ENCODE data around the gene KLHL21.

KLHL21 gene

GRCh38 chr1:6581561-6582305 is 20.9 kb downstream of the KLHL21 start:
- TF ChIP-seq CTCF (IDR thresholded peaks at IDR 0.05; ENCODE audit: low read length) (no peak), EZH2 (IDR thresholded peaks at IDR 0.05; ENCODE audit: borderline replicate concordance, low read length) (no peak)

GRCh38 chr1:6580593-6581409 is 21.9 kb downstream of the KLHL21 start:
- H3K36me3 ChIP-seq (ENCODE audit: insufficient read depth, low read length), result peaks cover 22% of the 10 kb centered on the region; the same call in 1 of the 2 replicates
- no peaks in the 10 kb centered on the region for H3F3A ChIP-seq (ENCODE audit: insufficient read depth, low read length)
- H3K79me2 ChIP-seq (ENCODE audit: insufficient read depth, low read length), result no peaks in the 10 kb centered on the region; the same call in 1 of the 2 replicates
- no peak overlapping the region for H2AFZ ChIP-seq (ENCODE audit: low read length)
- no peaks in the 10 kb centered on the region for H3K9me3 ChIP-seq (ENCODE audit: low read length)
- H3K9ac ChIP-seq (ENCODE audit: low read length), result peak overlapping the region; percentile 75
- H3K4me2 ChIP-seq (ENCODE audit: low read length), result peak overlapping the region; percentile 69
- no peaks in the 10 kb centered on the region for H3K27me3 ChIP-seq (ENCODE audit: insufficient read depth, low read length)
- H3K9me2 ChIP-seq (ENCODE audit: low read depth, low read length), result no peaks in the 10 kb centered on the region
- no peaks in the 10 kb centered on the region for H4K20me1 ChIP-seq (ENCODE audit: insufficient read depth, low read length)
- peak overlapping the region; percentile 86 for H3K27ac ChIP-seq (ENCODE audit: low read depth, low read length, poor library complexity, severe bottlenecking)
- peaks cover 72% of the 10 kb centered on the region for H3K4me1 ChIP-seq (ENCODE audit: insufficient read depth, low read length, severe bottlenecking)
- H3K4me3 ChIP-seq (ENCODE audit: low read depth, low read length, poor library complexity, severe bottlenecking), result peak overlapping the region; percentile 76
- TF ChIP-seq EZH2 (IDR thresholded peaks at IDR 0.05; ENCODE audit: borderline replicate concordance, low read length) (no peak), CTCF (IDR thresholded peaks at IDR 0.05; ENCODE audit: low read length) (peak; percentile 25; the same call in 1 of the 2 replicates)

More at GRCh38 chr1:6581561-6582305, 20.9 kb downstream of the KLHL21 start:
- peak overlapping the region; percentile 66 for H3K9ac ChIP-seq (ENCODE audit: low read length)
- no peaks in the 10 kb centered on the region; the same call in 1 of the 2 replicates for H3K79me2 ChIP-seq (ENCODE audit: insufficient read depth, low read length)
- H3K4me3 ChIP-seq (ENCODE audit: low read depth, low read length, poor library complexity, severe bottlenecking), result peak overlapping the region; percentile 76
- H3K27me3 ChIP-seq (ENCODE audit: insufficient read depth, low read length), result no peaks in the 10 kb centered on the region
- peak overlapping the region; percentile 86 for H3K27ac ChIP-seq (ENCODE audit: low read depth, low read length, poor library complexity, severe bottlenecking)
- H4K20me1 ChIP-seq (ENCODE audit: insufficient read depth, low read length), result no peaks in the 10 kb centered on the region
- peaks cover 26% of the 10 kb centered on the region; the same call in 1 of the 2 replicates for H3K36me3 ChIP-seq (ENCODE audit: insufficient read depth, low read length)
- no peaks in the 10 kb centered on the region for H3K9me2 ChIP-seq (ENCODE audit: low read depth, low read length)
- peaks cover 77% of the 10 kb centered on the region for H3K4me1 ChIP-seq (ENCODE audit: insufficient read depth, low read length, severe bottlenecking)
- peak overlapping the region; percentile 69 for H3K4me2 ChIP-seq (ENCODE audit: low read length)
- no peaks in the 10 kb centered on the region for H3K9me3 ChIP-seq (ENCODE audit: low read length)
- no peaks in the 10 kb centered on the region for H3F3A ChIP-seq (ENCODE audit: insufficient read depth, low read length)
- H2AFZ ChIP-seq (ENCODE audit: low read length), result no peak overlapping the region

- Histone ChIP-seq H3K4me1 (ENCODE audit: insufficient read depth, low read length, severe bottlenecking) (peaks cover 66% of the 10 kb centered on the region), H3K4me3 (ENCODE audit: low read depth, low read length, poor library complexity, severe bottlenecking) (peak overlapping the region; percentile 76), H3K27me3 (ENCODE audit: insufficient read depth, low read length) (no peaks in the 10 kb centered on the region), H3K4me2 (ENCODE audit: low read length) (peak overlapping the region; percentile 69), H2AFZ (ENCODE audit: low read length) (no peak overlapping the region), H3K79me2 (ENCODE audit: insufficient read depth, low read length) (no peaks in the 10 kb centered on the region), H3K9me3 (ENCODE audit: low read length) (no peaks in the 10 kb centered on the region), H3F3A (ENCODE audit: insufficient read depth, low read length) (no peaks in the 10 kb centered on the region), H4K20me1 (ENCODE audit: insufficient read depth, low read length) (no peaks in the 10 kb centered on the region), H3K9ac (ENCODE audit: low read length) (peak overlapping the region; percentile 75), H3K36me3 (ENCODE audit: insufficient read depth, low read length) (peaks cover 17% of the 10 kb centered on the region; the same call in 1 of the 2 replicates), H3K9me2 (ENCODE audit: low read depth, low read length) (no peaks in the 10 kb centered on the region), H3K27ac (ENCODE audit: low read depth, low read length, poor library complexity, severe bottlenecking) (peak overlapping the region; percentile 86)
- TF ChIP-seq EZH2 (IDR thresholded peaks at IDR 0.05; ENCODE audit: borderline replicate concordance, low read length) (no peak), CTCF (IDR thresholded peaks at IDR 0.05; ENCODE audit: low read length) (no peak)
Measured at GRCh38 chr1:6580119-6580592, 22.5 kb downstream of the KLHL21 start.
